ENCODE measurements around the gene RASIP1.

Gene RASIP1

GRCh38 chr19:48756686-48757085 lies 16.3 kb upstream of the RASIP1 start:
- in situ Hi-C loops (cut with MboI; ENCODE audit: low sequenced_read_pairs), result no loop called here

GRCh38 chr19:48756212-48756611 lies 15.8 kb upstream of the RASIP1 start:
- in situ Hi-C loops (cut with MboI; ENCODE audit: low sequenced_read_pairs), result no loop called here

GRCh38 chr19:48755787-48756186 lies 15.4 kb upstream of the RASIP1 start:
- in situ Hi-C loops (cut with MboI; ENCODE audit: low sequenced_read_pairs), result no loop called here

- in situ Hi-C loops (cut with MboI; ENCODE audit: low sequenced_read_pairs), result no loop called here
These were observed 14.8 kb upstream of the RASIP1 start, which contains the start of gene FGF21 for GRCh38 chr19:48755084-48755641. FGF21 (plus strand) TSS chr19:48755524; CDS start chr19:48756237, 713 bp downstream.

GRCh38 chr19:48752496-48753365 lies 12.3 kb upstream of the RASIP1 start, which contains the start of gene FUT1:
FUT1 (minus strand) TSS chr19:48752641; CDS start chr19:48751281, 1,360 bp downstream.
- in situ Hi-C loops (cut with MboI; ENCODE audit: low sequenced_read_pairs), result no loop called here

- in situ Hi-C loops (cut with MboI; ENCODE audit: low sequenced_read_pairs), result no loop called here
These were observed 11.6 kb upstream of the RASIP1 start for GRCh38 chr19:48751845-48752495.

GRCh38 chr19:48750771-48751504 lies 10.5 kb upstream of the RASIP1 start:
- in situ Hi-C loops (cut with MboI; ENCODE audit: low sequenced_read_pairs), result no loop called here

- in situ Hi-C loops (cut with MboI; ENCODE audit: low sequenced_read_pairs), result no loop called here
These were observed 9.9 kb upstream of the RASIP1 start for GRCh38 chr19:48750351-48750750.

GRCh38 chr19:48749571-48750198 lies 9.3 kb upstream of the RASIP1 start:
- in situ Hi-C loops (cut with MboI; ENCODE audit: low sequenced_read_pairs), result no loop called here

- in situ Hi-C loops (cut with MboI; ENCODE audit: low sequenced_read_pairs), result no loop called here
These were observed 6.5 kb upstream of the RASIP1 start, which contains the start of gene IZUMO1 for GRCh38 chr19:48746738-48747575. IZUMO1 (minus strand) TSS chr19:48746909; CDS start chr19:48745859, 1,050 bp downstream.

- in situ Hi-C loops (cut with MboI; ENCODE audit: low sequenced_read_pairs), result no loop called here
These were observed 5.7 kb upstream of the RASIP1 start for GRCh38 chr19:48746110-48746509.

GRCh38 chr19:48745208-48745995 lies 5.0 kb upstream of the RASIP1 start:
- in situ Hi-C loops (cut with MboI; ENCODE audit: low sequenced_read_pairs), result no loop called here

GRCh38 chr19:48742096-48742495 lies 1.7 kb upstream of the RASIP1 start:
- in situ Hi-C loops (cut with MboI; ENCODE audit: low sequenced_read_pairs), result no loop called here

- in situ Hi-C loops (cut with MboI; ENCODE audit: low sequenced_read_pairs), result no loop called here
These were observed 954 bp upstream of the RASIP1 start for GRCh38 chr19:48741129-48741999.

GRCh38 chr19:48739404-48740163 lies 826 bp downstream of the RASIP1 start:
- in situ Hi-C loops (cut with MboI; ENCODE audit: low sequenced_read_pairs), result no loop called here

- in situ Hi-C loops (cut with MboI; ENCODE audit: low sequenced_read_pairs), result no loop called here
These were observed 1.6 kb downstream of the RASIP1 start for GRCh38 chr19:48738557-48739403.
